CD4-positive, alpha-beta T cell (primary cell): Measurements from ENCODE around the gene SART1. TPM values are rescaled to one million over a fixed set of nuclear protein-coding genes. Genes with fewer than 3 reads are reported as not detected.

Experiments
- ATAC-seq: fragments of 200-7000 bp; cut with Tn5 transposase; one replicate; pipeline ENCODE4 v1.10.0; 2022; ENCODE audit warnings: mild to moderate bottlenecking; ENCODE audit not compliant: poor library complexity
- CTCF ChIA-PET: fragments of 350-600 bp; sonication (Branson Sonifier 250); formaldehyde crosslinking; loops from one replicate; lab custom pipeline; 2021; ENCODE audit warnings: antibody characterized with exemption, inconsistent platforms; lab: Charles Lee
- POLR2A ChIA-PET: fragments of 350-600 bp; sonication (Branson Sonifier 250); formaldehyde crosslinking; loops from one replicate; lab custom pipeline; 2021; ENCODE audit warnings: antibody characterized with exemption, inconsistent platforms; lab: Charles Lee
- DNase-seq, 14 experiments: peaks; one replicate each; pipeline ENCODE4 v3.0.0-alpha.2; 2013 to 2020; ENCODE audit warnings: mixed read lengths in 2 of 14
- H3K27ac ChIP-seq, 2 donors: one replicate each; pipeline versions ENCODE4 v1.5.1 to v1.7.0; 2013; ENCODE audit warnings: low read length in 2 of 2, low read depth in 1 of 2, mild to moderate bottlenecking in 1 of 2
- H3K27me3 ChIP-seq, 2 experiments: 1 replicate in 1 of 2; 2 replicates in 1 of 2; pipeline versions ENCODE4 v1.6.1 to v1.7.0; 2013; ENCODE audit warnings: low read length in 2 of 2, control low read depth in 1 of 2, mild to moderate bottlenecking in 1 of 2, moderate library complexity in 1 of 2; ENCODE audit not compliant: insufficient read depth in 2 of 2, control insufficient read depth in 1 of 2
- H3K36me3 ChIP-seq: one replicate; pipeline ENCODE4 v1.6.1; 2013; ENCODE audit warnings: low read length, control low read depth; ENCODE audit not compliant: insufficient read depth
- H3K4me1 ChIP-seq: one replicate; pipeline ENCODE4 v1.6.1; 2013; ENCODE audit warnings: low read length, control low read depth; ENCODE audit not compliant: insufficient read depth
- H3K4me3 ChIP-seq: one replicate; pipeline ENCODE4 v1.5.1; 2013; ENCODE audit warnings: mild to moderate bottlenecking, low read length, moderate library complexity
- H3K9me3 ChIP-seq, 2 experiments: 1 replicate in 1 of 2; 2 replicates in 1 of 2; pipeline versions ENCODE4 v1.6.1 to v1.7.0; 2013; ENCODE audit warnings: low read length in 2 of 2, mild to moderate bottlenecking in 2 of 2, control low read depth in 1 of 2, moderate library complexity in 1 of 2; ENCODE audit not compliant: control insufficient read depth in 1 of 2, insufficient read depth in 1 of 2
- H3K27ac Mint-ChIP-seq: one replicate; pipeline ENCODE4 v1.8.0; 2020; ENCODE audit warnings: mixed read lengths
- H3K27me3 Mint-ChIP-seq: one replicate; pipeline ENCODE4 v1.8.0; 2021; ENCODE audit warnings: mixed read lengths
- H3K36me3 Mint-ChIP-seq: one replicate; pipeline ENCODE4 v1.8.0; 2021; ENCODE audit warnings: low read depth, mixed read lengths
- H3K4me1 Mint-ChIP-seq: one replicate; pipeline ENCODE4 v1.8.0; 2021; ENCODE audit warnings: low read depth, mixed read lengths
- H3K4me3 Mint-ChIP-seq: one replicate; pipeline ENCODE4 v1.8.0; 2020; ENCODE audit warnings: mild to moderate bottlenecking, mixed read lengths
- H3K9me3 Mint-ChIP-seq: one replicate; pipeline ENCODE4 v1.8.0; 2020; ENCODE audit warnings: mixed read lengths
- CTCF ChIP-seq: fragments of 200-600 bp; IDR thresholded peaks from one replicate; pipeline ENCODE4 v1.8.0; 2022; ENCODE audit warnings: antibody characterized with exemption, mild to moderate bottlenecking
- intact Hi-C, 2 experiments: fragments of 100-400 bp; cut with DNase I in 1 of 2; cut with micrococcal nuclease in 1 of 2; formaldehyde crosslinking; loops; one replicate each; pipeline versions ENCODE4 v1.15.1 to v1.9.0; 2023 to 2025; cut with DNase I, micrococcal nuclease
- total RNA-seq, 174 experiments: library from RNA in 2 of 174; stranded (reverse) in 2 of 174; gene quantifications; one replicate each; pipeline ENCODE4 v1.2.3 and lab custom pipeline; 2021 to 2026

Gene SART1
- total RNA-seq, 2 experiments from 2014 or later: 78.6 to 80.2 TPM

- Mint-ChIP-seq H3K27me3 (no peaks in the 10 kb centered on the region), H3K27ac (peak overlapping the region; percentile 13), H3K36me3 (peaks cover 66% of the 10 kb centered on the region), H3K4me1 (peaks cover 42% of the 10 kb centered on the region), H3K9me3 (no peaks in the 10 kb centered on the region), H3K4me3 (peak overlapping the region; percentile 54)
- DNase-seq: no peak
- ATAC-seq: no peak
- Histone ChIP-seq H3K27ac (no peak overlapping the region), H3K4me3 (no peak overlapping the region), H3K36me3 (peaks cover 35% of the 10 kb centered on the region), H3K9me3 (no peaks in the 10 kb centered on the region), H3K4me1 (peaks cover 23% of the 10 kb centered on the region), H3K27me3 (no peaks in the 10 kb centered on the region)
- CTCF ChIA-PET: interaction anchor here (0.6 kb wide), 1 partner anchor 285 kb away, joined by 3 read pairs; no protein-coding TSS in a partner anchor
- no peak for TF ChIP-seq CTCF
- POLR2A ChIA-PET: no interaction called here
- intact Hi-C loops: no loop called here
Observed at GRCh38 chr11:65997286-65997685, 35.8 kb downstream of the SART1 start.

- Histone ChIP-seq H3K36me3 (peaks cover 58% of the 10 kb centered on the region), H3K27ac (peak within 1 kb of the TSS; percentile 86 to 96), H3K4me3 (peak within 1 kb of the TSS; percentile 75), H3K4me1 (peaks cover 39% of the 10 kb centered on the region), H3K9me3 (no peaks in the 10 kb centered on the region), H3K27me3 (no peaks in the 10 kb centered on the region)
- POLR2A ChIA-PET: interaction anchor here (0.7 to 1.5 kb wide), 21 partner anchors 11 to 387 kb away, joined by 3 to 33 read pairs (median 6); partner anchors contain the start of genes CCDC85B, CFL1, KAT5 and MUS81
- H3K36me3 Mint-ChIP-seq: peaks cover 76% of the 10 kb centered on the region
- peak within 1 kb of the TSS; percentile 97 for H3K27ac Mint-ChIP-seq
- intact Hi-C loops: loop anchor here (1.0 kb wide), 5 partner anchors 41 to 144 kb away; partner anchors contain the start of genes SART1 (in 2 of the 2), C11orf68 (in 1 of the 2), CFL1 (in 1 of the 2) and DRAP1 (in 1 of the 2)
- CTCF ChIA-PET: interaction anchor here (1.0 to 1.4 kb wide), 8 partner anchors 21 to 290 kb away, joined by 3 to 10 read pairs (median 4); partner anchors contain the start of genes CCDC85B, FIBP, KAT5 and MUS81
- no peak for TF ChIP-seq CTCF
- DNase-seq: peak; percentile 84 to 98 (median 89)
- H3K27me3 Mint-ChIP-seq: no peaks in the 10 kb centered on the region
- peak; percentile 77 for ATAC-seq
- peak within 1 kb of the TSS; percentile 94 for H3K4me3 Mint-ChIP-seq
- peaks cover 54% of the 10 kb centered on the region for H3K4me1 Mint-ChIP-seq
- H3K9me3 Mint-ChIP-seq: no peaks in the 10 kb centered on the region
Observed at GRCh38 chr11:66001942-66002647, 40.6 kb downstream of the SART1 start, which contains the start of the genes BANF1 and EIF1AD. BANF1 (plus strand) TSS chr11:66002503; CDS start chr11:66003251, 748 bp downstream. EIF1AD (minus strand) TSS chr11:66002157; CDS start chr11:66000389, 1,768 bp downstream.

- peak overlapping the region; percentile 97 for H3K27ac Mint-ChIP-seq
- no peaks in the 10 kb centered on the region for H3K27me3 Mint-ChIP-seq
- peaks cover 69% of the 10 kb centered on the region for H3K36me3 Mint-ChIP-seq
- Histone ChIP-seq H3K36me3 (peaks cover 51% of the 10 kb centered on the region), H3K27ac (peak overlapping the region; percentile 86 to 96), H3K27me3 (no peaks in the 10 kb centered on the region), H3K9me3 (no peaks in the 10 kb centered on the region), H3K4me3 (peak overlapping the region; percentile 75), H3K4me1 (peaks cover 39% of the 10 kb centered on the region)
- peak; percentile 67 for ATAC-seq
- POLR2A ChIA-PET: interaction anchor here (0.5 to 1.5 kb wide), 22 partner anchors 10 to 580 kb away, joined by 3 to 33 read pairs (median 6); partner anchors contain the start of genes CCDC85B, CFL1, KAT5 and MUS81
- no peaks in the 10 kb centered on the region for H3K9me3 Mint-ChIP-seq
- intact Hi-C loops: loop anchor here (1.0 kb wide), 5 partner anchors 41 to 144 kb away; partner anchors contain the start of genes SART1 (in 2 of the 2), C11orf68 (in 1 of the 2), CFL1 (in 1 of the 2) and DRAP1 (in 1 of the 2)
- no peak for TF ChIP-seq CTCF
- H3K4me3 Mint-ChIP-seq: peak overlapping the region; percentile 94
- CTCF ChIA-PET: interaction anchor here (1.0 to 1.4 kb wide), 8 partner anchors 20 to 290 kb away, joined by 3 to 10 read pairs (median 4); partner anchors contain the start of genes CCDC85B, FIBP, KAT5 and MUS81
- peak in 5 of 14 experiments; percentile 64 to 91 (median 72) for DNase-seq
- H3K4me1 Mint-ChIP-seq: peaks cover 49% of the 10 kb centered on the region
Observed at GRCh38 chr11:66002648-66003225, 41.2 kb downstream of the SART1 start.
